Spinal cord (tissue), 10 donors: ENCODE measurements around the gene TRIM8. TPM values are rescaled to one million over a fixed set of nuclear protein-coding genes. Genes with fewer than 3 reads are reported as not detected.

Experiments used
- DNase-seq, 6 donors: peaks; one replicate each; pipeline versions ENCODE4 v3.0.0 to v3.0.0-alpha.2; 2013 to 2015; ENCODE audit warnings: low spot score in 6 of 6, low read depth in 4 of 6
- H3K27ac ChIP-seq: one replicate; pipeline ENCODE4 v1.5.1; 2013; ENCODE audit warnings: low read depth, low read length, control low read depth
- H3K27me3 ChIP-seq: one replicate; pipeline ENCODE4 v1.6.1; 2013; ENCODE audit warnings: low read length; ENCODE audit not compliant: control insufficient read depth, insufficient read depth
- H3K36me3 ChIP-seq: one replicate; pipeline ENCODE4 v1.6.1; 2013; ENCODE audit warnings: low read length; ENCODE audit not compliant: control insufficient read depth, insufficient read depth
- H3K4me1 ChIP-seq: one replicate; pipeline ENCODE4 v1.6.1; 2013; ENCODE audit warnings: low read length; ENCODE audit not compliant: control insufficient read depth, insufficient read depth
- H3K4me3 ChIP-seq: one replicate; pipeline ENCODE4 v1.5.1; 2013; ENCODE audit warnings: low read depth, low read length, control low read depth
- H3K9me3 ChIP-seq: one replicate; pipeline ENCODE4 v1.6.1; 2013; ENCODE audit warnings: low read length; ENCODE audit not compliant: control insufficient read depth, insufficient read depth
- WGBS: methylation state at CpG from one replicate; pipeline ENCODE4 v1.1.5; 2013; ENCODE audit warnings: missing lambda C conversion rate; ENCODE audit not compliant: insufficient coverage; 5-methylcytosine and 5-hydroxymethylcytosine counted together
- polyA plus RNA-seq, 2 donors: library from polyadenylated mRNA; unstranded; fragments of 120-200 nt; gene quantifications; one replicate each; pipeline ENCODE4 v1.2.1, GENCODE V29; 2013; ENCODE audit not compliant: insufficient read length in 2 of 2
- total RNA-seq, 2 donors: library from RNA; depleted of rRNA in 1 of 2; stranded (reverse); fragments of 120-200 nt in 1 of 2; fragments of >200 nt in 1 of 2; gene quantifications; one replicate each; pipeline versions ENCODE4 v1.2.3 to v1.2.4, GENCODE V29; 2013 to 2014
- donor health status: healthy.

TRIM8 gene
- total and polyA plus RNA-seq, 4 donors: 42.2 to 156 (median 102) TPM

DNA sequence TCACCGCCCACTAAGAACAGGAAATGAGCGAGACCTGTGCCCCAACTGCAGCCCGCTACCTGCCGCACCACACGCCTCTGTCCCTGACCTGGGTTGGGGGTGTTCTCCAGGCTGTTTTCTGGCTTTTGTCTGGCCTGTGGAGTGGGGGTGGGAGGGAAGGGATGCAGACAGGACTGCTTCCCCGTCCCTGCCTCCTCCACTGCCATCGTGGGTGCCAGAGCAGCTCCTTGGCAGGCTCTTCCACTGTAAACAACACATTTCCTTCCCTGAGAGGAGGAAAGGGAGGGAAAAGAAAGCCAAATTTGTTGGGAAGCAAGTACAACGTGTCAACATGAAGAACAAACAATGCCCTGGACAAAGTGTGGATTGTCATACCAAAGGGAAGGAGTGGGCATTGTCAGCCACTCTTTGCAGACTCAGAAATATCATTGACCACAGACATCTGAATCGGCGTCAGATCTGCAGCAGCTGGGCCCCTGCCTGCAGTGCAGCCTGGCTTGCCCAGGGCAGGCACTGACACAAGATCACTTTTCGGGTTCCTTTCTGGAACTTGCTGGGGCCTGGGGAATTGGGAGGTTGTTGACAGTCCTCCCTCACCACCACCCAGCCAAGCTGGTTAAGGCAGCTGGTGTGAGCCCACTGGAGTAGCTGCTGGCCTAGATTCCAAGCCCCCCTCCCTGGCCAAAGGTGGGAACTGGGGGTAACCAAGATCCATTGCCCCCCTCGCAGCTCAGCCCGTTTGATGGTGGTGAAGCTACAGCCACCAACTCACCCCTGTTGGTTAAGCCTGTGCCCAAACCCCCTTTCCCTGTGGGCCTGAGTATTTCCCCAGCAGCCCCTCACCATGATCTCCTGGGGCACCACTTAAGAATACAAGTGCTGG, 22.6 kb upstream of the TRIM8 start:
- peaks cover 71% of the 10 kb centered on the region for H3K4me1 ChIP-seq
- peak overlapping the region; percentile 74 for H3K27ac ChIP-seq
- 64% methylated on average over 8 of the region's 13 CpGs for WGBS

DNA sequence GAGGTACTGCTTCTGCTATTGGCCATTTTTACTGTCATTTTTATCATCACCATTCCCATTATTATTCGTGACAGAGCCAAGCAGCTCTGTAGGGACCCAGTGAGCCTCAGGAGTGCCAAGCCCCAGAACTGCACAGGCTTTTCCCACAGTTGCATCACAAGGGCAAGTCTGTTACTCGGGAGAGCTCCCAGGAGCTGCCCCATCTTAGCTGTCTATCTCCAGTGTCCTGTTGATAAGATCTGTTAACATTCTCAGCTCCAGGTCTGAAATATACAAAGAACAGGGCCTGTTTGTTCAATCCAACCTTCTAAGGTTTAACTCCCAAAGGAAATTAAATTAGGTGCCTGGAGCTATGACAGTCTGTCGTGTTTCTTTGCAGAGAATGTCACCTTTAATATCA, 20.2 kb upstream of the TRIM8 start:
- Histone ChIP-seq H3K27ac (no peak overlapping the region), H3K36me3 (peaks cover 50% of the 10 kb centered on the region), H3K27me3 (no peaks in the 10 kb centered on the region), H3K9me3 (no peaks in the 10 kb centered on the region), H3K4me1 (peaks cover 85% of the 10 kb centered on the region), H3K4me3 (no peak overlapping the region)
- no peak for DNase-seq
- WGBS: 64% methylated on average over 2 of the region's 3 CpGs

More for the DNA sequence above, 22.6 kb upstream of the TRIM8 start:
- peak in 1 of 6 donors; percentile 83 for DNase-seq
- Histone ChIP-seq H3K27me3 (no peaks in the 10 kb centered on the region), H3K4me3 (no peak overlapping the region), H3K9me3 (no peaks in the 10 kb centered on the region), H3K36me3 (peaks cover 57% of the 10 kb centered on the region)

DNA sequence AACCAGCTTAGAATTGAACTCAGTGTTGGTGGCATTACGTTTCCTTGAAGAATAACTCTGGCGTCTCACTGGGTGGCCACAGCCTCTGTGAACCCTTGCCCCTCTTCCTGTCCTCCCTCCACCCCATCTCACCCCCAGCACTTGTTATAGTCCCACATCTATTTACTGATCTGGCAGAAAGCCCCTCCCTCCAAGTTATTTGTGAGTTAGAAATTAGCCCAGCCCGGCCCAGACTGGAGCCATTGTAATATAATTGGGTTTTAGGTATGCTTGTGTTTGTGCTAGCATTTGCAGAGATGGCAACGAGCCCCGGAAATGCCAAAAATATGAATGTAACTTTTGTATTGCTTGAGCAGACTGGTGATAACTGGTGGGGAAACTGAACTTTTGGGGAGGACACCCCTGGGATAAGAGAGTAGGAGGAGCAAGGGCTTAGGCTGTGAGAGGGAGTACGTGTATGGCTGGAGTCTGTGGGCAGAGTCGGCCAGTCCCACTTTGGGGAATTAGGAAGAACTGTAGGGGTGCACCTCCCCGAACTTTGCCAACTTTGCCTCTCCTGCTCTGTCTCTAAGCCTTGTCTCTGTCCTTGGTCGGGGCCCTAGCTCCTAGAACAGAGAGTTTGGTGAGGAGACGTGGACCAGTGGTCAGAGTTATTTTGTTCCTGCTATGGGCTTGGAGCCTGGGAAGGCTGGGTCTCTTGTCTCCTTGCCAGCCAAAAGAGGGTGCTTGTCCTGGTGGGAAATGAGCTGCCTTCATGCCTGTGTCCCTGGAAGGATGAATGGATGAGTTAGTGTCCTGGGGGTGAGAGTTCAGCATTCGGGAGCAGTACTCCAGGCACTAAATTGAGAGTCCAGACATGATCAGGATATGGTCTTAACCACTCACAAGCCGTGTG, 19.3 kb upstream of the TRIM8 start:
- Histone ChIP-seq H3K36me3 (peaks cover 46% of the 10 kb centered on the region), H3K4me3 (no peak overlapping the region), H3K4me1 (peaks cover 85% of the 10 kb centered on the region), H3K9me3 (no peaks in the 10 kb centered on the region), H3K27ac (peak overlapping the region; percentile 53), H3K27me3 (no peaks in the 10 kb centered on the region)
- DNase-seq: no peak
- 78% methylated on average over 10 of the region's 12 CpGs for WGBS

DNA sequence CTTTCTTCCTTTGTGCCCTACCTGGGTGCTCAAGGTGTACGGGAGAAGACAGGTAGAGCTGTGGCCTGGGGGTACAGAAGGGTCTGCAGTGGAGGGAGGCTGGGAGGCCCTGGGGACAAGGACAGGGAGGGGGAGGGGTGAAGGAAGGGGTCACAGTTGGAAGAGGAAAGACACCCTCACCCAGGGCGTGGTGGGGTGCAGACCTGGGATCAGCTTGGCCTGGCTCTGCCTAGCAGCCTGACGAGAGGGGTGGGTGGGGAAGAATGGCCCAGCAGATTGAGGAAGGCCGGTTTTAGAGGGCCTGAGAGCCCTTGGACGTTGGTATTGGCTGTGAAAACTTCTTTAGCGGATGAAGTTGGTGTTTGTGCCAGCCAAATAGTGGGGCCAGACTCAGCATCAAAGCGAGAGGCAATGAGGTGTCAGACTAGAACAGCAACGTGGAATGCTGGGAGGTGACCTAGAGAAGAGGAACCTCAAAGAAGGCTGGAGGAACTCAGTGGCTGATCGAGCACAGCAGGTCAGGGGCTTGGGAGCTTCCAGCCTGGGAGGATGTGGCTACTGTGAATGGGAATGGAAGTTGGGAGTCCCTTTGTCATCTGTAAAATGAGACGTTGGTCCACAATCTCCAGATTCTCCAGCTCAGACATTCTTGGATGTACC, 18.1 kb upstream of the TRIM8 start:
- WGBS: 68% methylated on average over 9 of the region's 10 CpGs
- no peaks in the 10 kb centered on the region for H3K27me3 ChIP-seq

DNA sequence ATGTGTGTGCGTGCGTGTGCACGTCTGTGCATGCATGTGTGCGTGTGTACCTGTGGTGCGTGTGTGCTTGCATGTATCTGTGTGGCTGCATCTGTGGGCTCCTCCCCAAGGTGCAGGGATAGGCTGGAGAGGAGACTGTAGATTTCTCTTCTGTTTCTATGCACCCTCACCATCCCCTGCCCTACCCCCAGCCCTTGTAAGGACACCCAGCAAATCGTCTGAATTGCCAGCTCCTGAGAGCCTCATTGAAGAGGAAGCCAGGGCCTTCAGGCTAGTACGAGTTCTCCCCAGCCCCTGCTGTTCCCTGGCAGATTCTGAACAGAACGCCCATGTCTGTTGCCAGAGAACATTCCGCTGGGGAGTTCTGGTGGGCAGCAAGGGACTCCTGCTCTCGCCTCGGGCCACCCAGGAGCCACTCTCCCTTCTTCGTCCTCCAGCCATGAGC, 17.0 kb upstream of the TRIM8 start:
- no peaks in the 10 kb centered on the region for H3K9me3 ChIP-seq
- WGBS: 48% methylated on average over 9 of the region's 12 CpGs
- no peaks in the 10 kb centered on the region for H3K27me3 ChIP-seq
- H3K4me3 ChIP-seq: no peak overlapping the region
- H3K27ac ChIP-seq: peak overlapping the region; percentile 87
- peak in 2 of 6 donors; percentile 70 to 83 for DNase-seq
- peaks cover 86% of the 10 kb centered on the region for H3K4me1 ChIP-seq
- H3K36me3 ChIP-seq: peaks cover 47% of the 10 kb centered on the region

More for the DNA sequence above, 18.1 kb upstream of the TRIM8 start:
- no peak for DNase-seq
- Histone ChIP-seq H3K4me1 (peaks cover 85% of the 10 kb centered on the region), H3K4me3 (no peak overlapping the region), H3K36me3 (peaks cover 46% of the 10 kb centered on the region), H3K27ac (peak overlapping the region; percentile 87), H3K9me3 (no peaks in the 10 kb centered on the region)

DNA sequence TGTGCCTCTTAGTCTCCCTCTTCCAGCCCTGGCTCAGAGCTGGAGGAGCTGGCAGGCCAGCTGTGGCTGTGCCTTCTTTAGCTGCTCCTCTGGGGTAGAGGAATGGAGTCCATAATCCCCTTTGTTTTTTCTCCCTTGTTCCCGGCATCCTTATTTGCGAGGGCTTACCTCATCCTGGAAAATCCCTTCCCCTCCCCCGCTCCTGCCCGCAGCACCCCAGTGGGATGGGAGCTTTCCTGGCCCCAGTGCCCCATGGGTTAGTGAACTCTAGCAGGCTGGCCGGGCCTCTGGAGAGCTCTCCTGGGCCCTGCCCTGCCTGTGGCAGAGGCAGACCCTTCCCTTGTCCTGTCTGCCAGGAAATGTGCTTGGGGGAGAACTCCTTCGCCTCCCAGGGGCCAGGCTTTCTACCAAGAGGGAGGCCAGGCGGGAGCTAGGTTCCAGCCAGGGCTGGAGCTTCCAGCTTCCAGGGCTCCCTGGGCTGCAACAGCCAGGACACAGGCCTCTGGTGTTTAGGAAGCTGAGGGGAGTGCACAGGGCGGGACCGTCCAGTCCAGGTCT, 16.5 kb upstream of the TRIM8 start:
- H3K4me3 ChIP-seq: no peak overlapping the region
- H3K4me1 ChIP-seq: peaks cover 91% of the 10 kb centered on the region
- H3K36me3 ChIP-seq: peaks cover 48% of the 10 kb centered on the region
- DNase-seq: peak in 1 of 6 donors; percentile 66
- H3K27me3 ChIP-seq: no peaks in the 10 kb centered on the region
- no peaks in the 10 kb centered on the region for H3K9me3 ChIP-seq
- peak overlapping the region; percentile 87 for H3K27ac ChIP-seq
- 36% methylated on average over 7 of the region's 9 CpGs for WGBS

- Histone ChIP-seq H3K4me3 (peak overlapping the region; percentile 7), H3K27me3 (no peaks in the 10 kb centered on the region), H3K27ac (peak overlapping the region; percentile 87), H3K36me3 (peaks cover 47% of the 10 kb centered on the region), H3K9me3 (no peaks in the 10 kb centered on the region), H3K4me1 (peaks cover 97% of the 10 kb centered on the region)
- DNase-seq: peak in 3 of 6 donors; percentile 73 to 91 (median 89)
- WGBS: 48% methylated on average over 5 of the region's 11 CpGs
Observed at GRCh38 chr10:102628451-102628911, 15.8 kb upstream of the TRIM8 start.

DNA sequence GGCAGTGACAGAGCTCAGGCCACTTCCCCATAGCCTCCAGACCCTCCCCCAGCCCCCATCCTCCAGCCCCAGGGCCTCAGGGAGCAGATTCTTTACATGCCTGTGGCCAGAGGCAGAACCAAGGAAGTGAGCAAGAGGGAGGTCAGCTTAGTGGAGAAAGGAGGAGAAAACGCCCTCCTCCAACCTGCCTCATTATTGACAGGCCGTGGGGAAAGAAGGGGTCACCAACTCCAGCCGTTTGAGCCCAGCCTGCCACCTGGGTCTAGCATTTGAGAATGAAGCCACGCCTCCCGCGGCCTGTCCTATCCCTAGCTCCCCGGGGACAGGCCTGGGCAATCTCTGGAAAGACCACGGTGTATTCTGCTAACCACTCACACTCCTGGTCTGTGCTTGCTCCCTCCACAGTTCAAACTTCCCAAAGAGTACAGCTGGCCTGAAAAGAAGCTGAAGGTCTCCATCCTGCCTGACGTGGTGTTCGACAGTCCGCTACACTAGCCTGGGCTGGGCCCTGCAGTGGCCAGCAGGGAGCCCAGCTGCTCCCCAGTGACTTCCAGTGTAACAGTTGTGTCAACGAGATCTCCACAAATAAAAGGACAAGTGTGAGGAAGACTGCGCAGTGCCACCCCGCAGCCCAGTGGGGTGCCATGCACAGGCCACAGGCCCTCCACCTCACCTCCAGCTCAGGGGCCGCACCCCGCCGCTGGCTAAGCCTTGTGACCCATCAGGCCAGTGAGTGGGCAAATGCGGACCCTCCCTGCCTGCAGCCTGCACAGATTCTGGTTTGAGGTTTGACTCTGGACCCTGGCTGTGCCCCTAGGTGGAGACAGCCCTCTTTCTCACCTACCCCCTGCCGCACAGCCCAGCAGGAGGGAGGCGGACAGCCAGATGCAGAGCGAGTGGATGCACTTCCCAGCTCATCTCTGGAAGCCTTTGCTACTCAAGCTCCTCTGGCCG, 14.3 kb upstream of the TRIM8 start:
- Histone ChIP-seq H3K4me3 (no peak overlapping the region), H3K27me3 (no peaks in the 10 kb centered on the region), H3K9me3 (no peaks in the 10 kb centered on the region), H3K36me3 (peaks cover 45% of the 10 kb centered on the region), H3K4me1 (peaks cover 99% of the 10 kb centered on the region), H3K27ac (peak overlapping the region; percentile 87)
- no peak for DNase-seq
- 58% methylated on average over 18 of the region's 22 CpGs for WGBS
